Stimulated activated naive CD4-positive, alpha-beta T cell treated with Interleukin-2 at 50 U/mL for 16 hours (primary cell): ENCODE data around the gene TTLL6.
A peak's percentile ranks its signal among the peaks of the same experiment; 100 is the strongest.
"Not testable (repeated sequence)": the region's sequence is repeated elsewhere in the genome, so short reads cannot be mapped to it uniquely, and the experiment has no call there.

Experiments
- DNase-seq: peaks from one replicate; lab custom pipeline; 2025; lab: John Stamatoyannopoulos, UW

TTLL6 gene

DNA sequence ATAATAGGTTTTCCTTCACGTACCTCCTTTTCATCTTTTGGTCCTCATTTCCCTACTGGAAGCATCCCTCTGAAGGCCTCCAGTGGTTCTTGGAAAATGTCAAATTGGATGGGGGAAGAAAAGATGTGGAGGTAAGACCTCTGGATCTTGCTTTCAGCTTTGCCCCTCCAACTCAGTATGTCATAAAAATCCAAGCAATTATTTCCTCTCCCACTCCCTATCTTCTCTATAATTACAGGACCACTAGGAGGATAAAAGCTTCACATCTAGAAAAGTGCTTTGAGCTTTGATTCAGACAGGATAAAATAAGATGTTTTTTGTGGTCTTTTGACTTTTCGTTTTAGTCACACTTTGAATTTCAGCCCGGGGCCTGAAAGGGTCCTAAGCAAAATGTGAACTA is 1.7 kb downstream of the TTLL6 start:
- DNase-seq = no peak

DNA sequence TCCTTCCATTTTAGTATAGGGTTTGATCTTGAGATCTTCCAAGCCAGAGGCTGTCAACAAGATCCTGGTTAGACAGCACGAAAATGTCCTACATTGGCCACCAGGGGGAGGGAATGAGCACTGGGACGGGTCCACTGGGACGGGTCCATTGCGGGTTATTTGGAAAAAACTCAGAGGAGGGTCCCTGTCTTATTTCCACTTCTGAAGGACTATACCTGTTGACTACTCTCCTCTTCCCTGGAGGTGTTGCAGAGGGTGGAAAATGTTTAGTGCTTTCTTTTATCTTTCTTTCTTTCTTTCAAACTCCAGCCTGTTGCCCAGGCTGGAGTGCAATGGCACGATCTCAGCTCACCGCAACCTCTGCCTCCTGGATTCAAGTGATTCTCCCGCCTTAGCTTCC is 2.5 kb downstream of the TTLL6 start:
- peak; percentile 29 for DNase-seq

DNA sequence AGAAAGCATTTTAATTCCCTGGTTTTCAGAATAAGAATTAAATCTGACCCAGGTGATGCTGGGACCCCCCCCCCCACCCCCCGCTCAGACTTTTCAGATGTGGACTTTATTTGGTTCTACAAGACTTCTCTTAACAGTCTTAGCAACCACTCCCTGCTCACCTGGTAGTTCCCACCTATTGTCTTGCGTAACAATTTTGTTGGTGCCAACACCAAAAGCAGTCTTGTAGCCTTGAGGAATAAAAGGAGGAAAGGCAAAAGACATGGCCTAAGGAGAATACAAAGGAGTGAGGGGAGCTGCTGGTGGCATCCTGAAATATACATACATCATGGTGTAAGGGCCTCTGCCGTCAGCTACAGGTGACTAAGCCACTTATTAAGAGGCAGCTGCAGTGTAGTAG is 5.0 kb downstream of the TTLL6 start:
- no peak for DNase-seq

DNA sequence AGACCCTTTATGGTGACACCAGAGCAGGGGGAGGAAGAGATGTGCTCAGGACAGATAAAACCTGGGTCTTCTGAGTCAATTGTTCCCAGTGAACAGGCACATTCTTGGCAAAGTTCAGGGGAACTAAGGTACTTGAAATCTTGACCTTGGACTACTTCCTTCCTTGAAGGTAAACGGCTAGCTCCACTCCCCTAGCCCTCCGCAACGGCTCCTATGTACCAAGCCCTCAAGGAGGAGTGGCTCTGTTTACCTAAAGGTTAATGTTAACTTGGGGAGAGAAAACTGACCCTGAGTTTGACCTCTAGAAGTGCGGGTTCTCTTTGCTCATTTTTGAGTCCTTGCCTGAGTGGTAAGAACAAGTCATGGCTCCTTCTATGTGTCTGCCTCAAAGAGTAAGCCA is 7.8 kb downstream of the TTLL6 start:
- DNase-seq = no peak

DNA sequence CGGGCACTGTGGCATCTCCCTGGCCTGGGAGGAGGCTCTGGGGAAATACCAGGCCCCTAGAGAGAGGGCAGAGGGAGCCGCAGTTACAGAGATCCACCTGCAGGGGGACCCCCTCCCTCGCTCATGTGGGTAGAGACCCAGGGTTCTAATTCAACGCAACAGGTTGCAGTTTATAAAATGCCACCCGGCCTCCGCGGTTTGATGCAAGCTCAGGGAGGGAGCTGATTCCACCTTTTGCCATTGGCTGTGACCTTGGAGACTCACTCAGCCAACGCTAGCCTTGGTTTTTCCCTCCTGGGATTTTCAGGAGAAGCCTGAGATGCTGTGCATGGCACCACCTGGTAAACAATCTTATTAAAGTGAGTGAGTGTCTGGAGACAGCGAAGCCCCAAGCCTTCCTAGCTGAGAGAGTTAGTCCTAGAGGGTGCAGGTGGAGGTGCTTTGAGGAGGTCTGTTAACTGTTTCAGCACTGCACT is 12.1 kb downstream of the TTLL6 start:
- peak; percentile 47 for DNase-seq

DNA sequence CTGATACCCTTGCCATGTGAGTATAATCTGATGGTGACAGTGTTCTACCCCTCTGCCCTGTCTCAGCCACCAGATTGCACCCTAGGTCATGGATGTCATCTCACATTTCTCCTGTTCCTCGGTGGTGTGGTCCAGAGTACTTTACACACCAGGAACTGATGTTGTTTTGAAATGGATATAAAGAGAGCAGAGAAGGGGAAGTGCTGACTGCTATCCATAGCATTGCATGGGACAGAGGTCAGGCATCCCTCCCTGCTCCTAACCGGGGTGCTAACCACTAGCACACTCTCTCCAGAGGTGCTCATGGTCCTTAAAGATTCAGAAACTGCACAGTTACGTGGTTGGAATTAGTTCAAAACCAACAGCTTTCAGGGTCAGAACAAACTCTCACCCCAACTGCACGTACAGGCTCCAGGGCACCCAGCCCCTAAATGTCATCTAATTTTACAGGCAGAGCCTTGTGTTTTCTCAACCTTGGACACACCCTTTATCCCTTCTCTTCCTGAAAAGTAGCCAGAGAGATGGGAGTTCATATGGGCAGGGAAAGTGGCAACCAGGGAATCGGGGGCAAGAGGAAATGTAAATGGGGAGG is 16.3 kb downstream of the TTLL6 start:
- no peak for DNase-seq

DNA sequence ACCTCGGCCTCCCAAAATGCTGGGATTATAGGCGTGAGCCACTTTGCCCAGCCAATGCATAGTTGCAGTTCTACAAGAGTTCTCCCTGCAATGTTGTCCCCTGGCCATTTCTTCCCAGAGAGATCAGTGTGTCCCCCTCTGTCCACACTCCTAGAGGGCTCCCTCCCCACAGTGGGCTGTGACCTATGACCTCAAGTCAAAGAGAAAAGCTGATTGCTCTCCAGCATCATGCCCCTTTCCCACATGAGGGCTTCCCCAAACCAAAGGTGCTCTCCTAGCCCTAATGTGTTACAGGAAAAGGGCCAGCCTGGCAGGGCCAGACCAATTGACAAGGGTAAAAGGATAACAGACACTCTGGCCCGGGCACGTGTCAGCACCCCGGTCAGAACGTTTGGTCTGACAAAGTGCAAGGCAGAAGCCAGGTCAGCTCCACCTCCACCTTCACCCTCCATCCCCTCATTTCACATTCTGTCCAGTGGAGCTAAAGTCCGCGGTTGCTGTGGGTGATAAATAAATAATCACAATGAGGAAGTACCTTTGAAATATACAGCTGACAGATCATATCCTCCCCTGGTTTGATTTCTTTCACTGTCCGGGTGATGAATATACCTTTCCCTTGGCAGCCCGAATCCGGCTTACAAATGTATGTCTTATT is 17.8 kb downstream of the TTLL6 start:
- no peak for DNase-seq

DNA sequence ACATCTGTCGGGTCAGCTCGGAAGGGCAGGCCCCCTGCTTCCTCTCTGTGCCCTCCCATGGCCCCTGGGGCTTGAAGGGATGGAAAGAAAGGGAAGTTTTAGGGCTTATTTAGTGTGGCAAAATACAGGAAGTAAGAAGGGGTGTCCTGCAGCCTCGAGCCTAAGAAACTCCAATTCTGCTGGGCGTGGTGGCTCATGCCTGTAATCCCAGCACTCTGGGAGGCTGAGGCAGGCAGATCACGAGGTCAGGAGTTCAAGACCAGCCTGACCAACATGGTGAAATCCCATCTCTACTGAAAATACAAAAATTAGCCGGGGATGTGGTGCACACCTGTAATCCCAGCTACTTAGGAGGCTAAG is 20.9 kb downstream of the TTLL6 start:
- not testable (repeated sequence) for DNase-seq

DNA sequence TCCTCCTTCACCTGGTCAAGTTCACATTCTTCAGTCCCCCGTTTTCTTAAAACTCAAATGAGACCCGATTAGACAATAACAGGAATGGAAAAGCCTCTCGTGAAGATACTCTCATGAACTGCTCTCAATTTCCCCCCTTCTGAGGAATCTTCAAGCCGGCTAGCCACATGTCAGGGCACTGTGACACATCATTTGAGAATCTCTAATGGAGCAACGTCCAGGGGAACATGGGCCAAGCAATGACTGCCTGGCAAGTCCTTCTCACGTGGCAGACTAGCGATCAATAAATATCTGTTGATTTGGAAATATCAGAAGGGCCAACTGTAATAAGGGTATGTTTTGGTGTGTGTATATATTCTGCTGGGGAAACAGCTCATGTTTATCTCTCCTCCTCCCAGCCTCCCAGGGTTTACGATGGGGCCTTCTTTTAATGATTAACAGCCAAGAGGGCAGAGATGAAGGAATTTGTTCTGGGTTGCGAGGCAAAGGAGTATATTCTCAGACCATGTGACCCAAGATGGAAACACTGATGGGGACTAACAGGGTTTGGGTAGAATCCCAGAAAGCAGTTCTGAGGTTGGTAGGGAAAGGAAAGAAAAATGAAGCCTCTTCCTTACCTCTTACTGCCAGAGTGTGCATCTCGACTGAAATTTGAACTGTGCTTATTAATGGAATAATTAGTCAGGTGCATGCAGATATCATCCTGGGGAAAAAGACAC is 21.4 kb downstream of the TTLL6 start:
- DNase-seq = no peak

DNA sequence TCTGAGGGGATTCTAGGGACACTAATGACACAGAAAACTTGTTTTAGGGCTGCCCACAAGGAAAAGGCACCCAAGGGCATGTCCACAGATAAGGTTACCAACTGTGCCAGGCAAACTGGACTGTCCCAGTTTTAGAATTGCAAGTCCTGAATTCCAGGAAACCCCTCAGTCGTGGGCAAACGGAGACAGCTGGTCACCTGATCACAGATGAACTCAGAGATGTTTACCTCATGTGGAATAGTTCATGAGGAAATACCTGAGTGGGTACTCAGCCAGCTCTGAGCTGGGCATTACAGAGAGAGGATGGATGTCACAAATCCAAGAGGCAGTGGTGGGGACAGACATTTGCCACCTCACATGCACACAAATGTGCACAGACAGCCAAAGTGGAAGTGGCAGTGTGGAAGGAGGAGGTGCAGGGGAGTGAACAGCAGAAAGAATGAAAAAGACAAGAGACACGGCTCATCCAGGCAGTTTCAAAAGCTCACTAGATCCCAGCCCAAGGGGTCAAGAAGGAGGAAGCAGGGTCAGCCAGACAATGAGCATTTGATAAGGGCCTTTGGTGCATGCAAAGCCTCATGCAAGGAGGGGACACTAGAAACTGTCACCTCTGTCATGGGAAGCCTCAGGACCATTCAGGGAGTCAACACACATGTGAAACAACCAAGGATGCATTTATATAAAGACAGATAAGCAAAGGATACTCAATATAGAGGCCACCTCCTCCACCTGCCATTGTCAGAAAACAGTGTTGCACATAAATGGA is 24.8 kb downstream of the TTLL6 start:
- DNase-seq = no peak

DNA sequence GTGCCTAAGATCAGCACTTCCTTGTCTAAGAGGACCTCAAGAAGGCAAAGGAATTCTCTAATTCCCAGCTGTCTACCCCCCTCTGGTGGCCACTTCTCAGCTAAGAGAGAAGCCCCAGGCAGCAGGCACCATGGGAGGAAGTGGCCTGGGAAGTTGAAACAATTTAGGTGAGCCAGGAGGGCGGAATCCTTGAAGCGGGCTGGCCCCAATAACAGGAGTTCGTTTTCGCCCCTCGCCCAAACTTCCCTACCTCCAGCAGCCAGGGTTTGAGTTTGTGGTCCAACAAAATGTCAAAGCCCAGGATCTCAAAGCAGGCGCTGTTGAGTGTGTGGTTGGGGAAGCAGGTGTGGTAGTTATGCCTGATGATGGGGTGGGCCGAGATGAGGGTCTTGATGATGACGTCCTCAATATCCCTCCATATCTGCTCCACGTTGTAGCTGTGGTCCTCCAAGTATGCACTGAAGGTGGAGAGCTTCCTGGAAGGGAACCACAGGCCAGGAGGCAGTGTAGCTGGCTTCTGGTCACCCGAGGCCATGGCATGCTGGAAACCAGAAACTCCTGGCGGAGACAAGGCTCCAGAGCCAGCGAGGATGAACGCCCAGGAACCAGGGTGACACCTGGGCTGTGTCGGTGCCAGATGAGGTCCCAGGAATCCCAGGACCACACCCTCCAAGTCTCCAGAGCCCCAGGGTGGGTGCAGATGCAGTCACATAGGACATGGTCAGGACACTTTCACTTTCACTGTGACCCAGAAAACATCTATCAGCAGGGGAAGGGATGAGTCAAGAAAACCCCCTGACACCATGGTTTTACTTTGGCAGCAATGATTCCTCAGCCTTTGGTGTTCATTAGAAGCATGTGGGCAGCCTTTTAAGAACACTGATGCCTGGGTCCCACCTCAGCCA is 25.6 kb downstream of the TTLL6 start:
- DNase-seq = peak; percentile 0

DNA sequence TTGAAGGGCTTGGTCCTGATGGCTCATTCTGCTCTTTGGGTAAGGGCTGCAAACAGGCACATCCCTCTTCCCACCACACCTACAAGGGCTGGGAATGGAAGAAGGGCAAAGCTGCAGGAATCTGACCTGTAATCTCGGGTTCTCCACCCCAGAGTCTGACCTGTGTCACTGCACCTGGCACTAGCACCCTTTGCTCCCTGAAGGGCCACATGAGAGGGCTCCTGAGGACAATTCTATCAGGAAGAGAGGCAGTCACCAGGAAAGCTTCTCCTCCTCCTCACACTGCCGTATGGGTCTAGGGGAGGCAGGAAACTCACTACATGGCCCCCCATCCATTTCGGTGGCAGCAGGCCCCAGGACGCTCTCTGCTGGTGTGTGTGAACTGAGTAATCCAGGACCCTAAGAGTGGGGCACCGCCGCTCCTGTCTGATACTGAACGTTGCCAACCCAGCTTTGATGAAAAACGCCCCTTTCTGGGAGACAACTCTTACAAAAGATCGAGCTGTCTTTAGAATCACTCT is 26.4 kb downstream of the TTLL6 start:
- no peak for DNase-seq

DNA sequence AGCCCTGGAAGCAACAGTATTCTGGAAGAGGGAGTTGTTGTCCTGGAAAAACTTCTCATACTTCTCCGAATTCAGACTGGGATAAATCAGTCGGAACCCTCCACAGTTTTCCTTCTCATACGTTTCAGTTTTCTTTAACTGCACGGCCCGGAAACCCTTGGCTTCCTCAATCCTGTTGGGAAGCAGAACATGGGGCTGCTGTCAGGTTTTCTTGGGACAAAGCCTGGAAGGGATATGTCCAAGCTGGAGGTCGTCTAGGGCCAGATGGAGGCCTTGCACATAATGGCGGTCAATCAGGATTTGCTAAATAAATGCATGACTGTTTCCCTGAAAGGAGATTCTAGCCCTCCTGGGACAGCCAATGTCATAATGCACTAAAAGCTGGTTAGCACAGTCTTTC is 29.2 kb downstream of the TTLL6 start:
- DNase-seq = no peak

DNA sequence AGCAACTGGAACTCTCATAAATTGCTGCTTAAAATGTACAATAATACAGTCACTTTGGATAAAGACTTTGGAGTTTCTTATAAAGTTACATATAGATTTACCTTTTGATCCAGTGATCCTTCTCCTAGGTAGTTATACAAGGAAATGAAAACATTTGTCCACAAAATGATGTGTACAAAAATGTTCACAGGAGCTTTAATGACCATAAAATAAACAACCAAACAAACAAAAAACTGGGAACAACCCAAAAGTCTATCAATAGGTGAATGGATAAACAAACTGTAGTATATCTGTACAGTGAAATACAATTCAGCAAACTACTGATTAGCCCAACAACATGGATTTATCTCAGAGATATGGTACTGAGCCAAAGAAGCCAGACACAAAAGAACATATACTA is 37.6 kb downstream of the TTLL6 start:
- no peak for DNase-seq

DNA sequence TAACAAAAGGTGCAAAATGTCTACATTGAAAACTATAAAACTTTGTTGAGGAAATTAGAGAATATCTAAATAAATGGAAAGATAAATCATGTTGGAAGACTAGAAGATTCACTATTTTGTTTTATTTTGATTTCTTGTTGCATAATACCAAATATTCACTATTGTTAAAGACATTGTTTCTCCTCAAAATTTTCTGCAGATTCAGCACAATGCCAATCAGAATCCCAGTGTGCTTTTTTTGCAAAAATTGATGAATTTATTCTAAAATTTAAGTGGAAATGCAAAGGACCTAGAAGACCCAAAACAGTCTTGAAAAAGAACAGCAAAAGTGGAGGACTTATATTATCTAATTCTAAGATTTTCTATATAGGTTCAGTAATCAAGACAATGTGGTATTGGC is 40.4 kb downstream of the TTLL6 start:
- no peak for DNase-seq

DNA sequence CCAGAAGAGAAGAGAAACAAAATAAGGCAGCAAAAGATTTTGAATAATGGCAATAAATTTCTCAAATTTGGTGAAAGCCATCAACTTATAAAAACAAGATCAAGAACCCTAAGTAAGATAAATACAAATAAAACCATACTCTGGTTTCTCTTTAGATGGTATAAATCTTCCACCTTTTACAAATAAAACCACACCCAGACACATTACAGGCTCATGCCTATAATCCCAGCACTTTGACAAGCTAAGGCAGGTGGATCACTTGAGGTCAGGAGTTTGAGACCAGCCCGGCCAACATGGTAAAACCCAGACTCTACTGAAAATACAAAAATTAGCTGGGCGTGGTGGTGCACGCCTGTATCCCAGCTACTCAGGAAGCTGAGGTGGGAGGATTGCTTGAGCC is 43.8 kb downstream of the TTLL6 start:
- DNase-seq = no peak

DNA sequence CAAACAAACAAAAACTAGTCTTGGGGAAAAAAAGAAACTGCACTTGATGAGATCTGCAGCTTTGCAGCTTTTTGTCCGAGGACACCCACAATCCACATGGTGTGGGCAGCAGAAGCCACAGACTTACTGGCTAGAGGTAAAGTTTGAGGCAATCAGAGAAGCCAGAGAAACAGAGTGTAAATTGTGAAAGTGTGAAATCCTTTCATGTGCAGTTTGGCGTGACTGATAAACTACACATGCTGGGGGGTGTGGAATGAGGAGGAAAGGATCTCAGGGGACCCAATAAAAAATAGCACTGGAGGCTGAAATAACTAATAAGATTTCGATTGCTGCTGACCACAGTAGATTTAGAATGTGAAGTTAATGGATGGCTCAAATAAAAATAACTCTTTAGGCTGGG is 46.1 kb downstream of the TTLL6 start:
- no peak for DNase-seq

DNA sequence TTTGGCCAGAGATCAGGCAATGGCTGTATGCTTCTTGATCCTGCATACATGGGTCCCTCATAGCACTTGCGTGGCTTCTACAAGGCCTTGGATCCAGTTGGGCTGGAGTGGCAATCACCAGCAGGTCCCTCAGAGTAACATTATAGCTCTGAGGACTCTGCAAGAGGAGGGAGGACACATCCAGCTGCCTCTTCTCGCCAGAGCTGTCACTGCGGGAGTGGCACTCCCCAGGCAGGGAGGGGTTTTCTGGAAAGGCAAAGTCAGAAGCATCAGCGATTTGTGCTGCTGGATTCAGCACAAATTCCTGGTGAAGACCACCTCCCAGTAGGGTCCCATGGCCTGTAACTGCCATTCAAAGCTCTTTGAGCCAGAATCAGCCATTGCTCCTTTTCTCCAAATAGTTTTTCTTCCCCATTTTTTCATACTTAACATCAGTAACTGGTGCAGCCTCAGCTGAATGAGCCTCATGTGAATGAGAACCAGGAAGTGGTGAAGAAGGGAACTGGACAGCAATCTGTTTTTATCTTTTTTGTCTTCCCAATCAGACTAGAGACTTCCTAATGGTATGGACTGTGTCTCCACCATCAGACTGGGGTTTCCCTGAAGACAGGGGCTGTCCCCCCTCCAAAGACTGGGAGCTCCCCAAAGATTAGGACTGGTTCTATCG is 47.9 kb downstream of the TTLL6 start:
- no peak for DNase-seq

DNA sequence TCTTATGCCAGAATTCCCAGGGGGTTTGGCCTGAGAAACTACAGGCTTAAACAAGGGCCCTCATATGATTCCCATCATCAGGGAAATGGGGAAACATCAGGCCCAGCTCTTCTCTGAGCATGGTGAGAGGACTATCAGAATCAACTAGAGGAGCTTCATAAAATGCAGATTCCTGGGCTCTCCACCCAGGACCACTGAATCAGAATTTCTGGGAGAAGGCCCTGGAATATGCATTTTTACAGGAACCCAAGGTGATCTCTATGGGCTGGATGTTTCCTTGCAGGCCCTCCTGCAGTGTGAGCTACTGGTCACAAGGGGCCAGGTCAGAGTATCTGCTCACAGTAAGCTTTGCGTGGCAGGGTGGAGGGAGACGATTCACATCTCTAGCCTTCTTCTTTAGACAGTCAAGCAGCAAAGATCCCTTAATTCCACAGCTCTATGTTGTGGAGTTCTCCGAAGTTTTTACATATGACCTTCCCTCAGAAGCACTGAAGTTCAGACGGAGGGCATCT is 49.7 kb downstream of the TTLL6 start:
- DNase-seq = no peak

DNA sequence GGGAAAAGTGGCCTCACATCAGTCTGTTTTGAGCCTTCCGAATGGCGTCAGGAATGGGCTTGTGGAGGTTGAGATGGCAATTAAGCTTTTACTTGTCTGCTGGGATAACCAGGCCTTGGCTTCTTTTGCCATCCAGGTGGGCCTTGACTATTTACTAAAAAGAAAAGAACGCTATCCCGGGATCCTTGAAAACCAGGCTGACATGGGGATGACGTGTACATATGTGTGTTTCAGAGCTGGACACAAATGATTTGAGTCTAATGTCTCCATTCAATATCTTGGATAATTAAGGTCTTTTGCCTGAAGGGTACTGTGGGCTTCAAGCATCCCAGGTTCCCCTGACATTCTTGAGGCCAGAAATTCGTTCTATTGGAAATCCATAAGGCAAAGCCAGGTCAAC is 55.9 kb downstream of the TTLL6 start:
- no peak for DNase-seq

DNA sequence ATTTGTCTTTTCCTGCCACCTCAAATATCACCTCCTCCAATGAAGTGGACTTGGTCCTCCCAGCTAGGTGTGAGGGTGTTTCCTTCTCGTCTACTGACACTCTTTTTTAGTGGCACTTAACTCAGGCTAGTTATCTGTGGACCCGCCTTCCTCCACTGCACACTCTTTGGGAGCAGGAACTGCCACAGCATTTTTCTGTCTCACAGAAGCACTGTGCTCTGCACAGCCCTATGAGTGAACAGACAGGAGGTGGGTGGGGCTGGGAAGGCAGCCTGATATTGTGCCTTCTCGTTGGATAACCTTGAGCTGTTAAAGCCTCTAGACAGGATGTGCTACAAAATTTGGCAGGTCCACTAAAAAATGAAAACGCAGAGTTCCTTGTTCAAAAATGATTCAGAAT is 56.6 kb downstream of the TTLL6 start:
- DNase-seq = no peak
